HG03520 (cell line): ENCODE results near the gene OSBPL8.
"Not testable (repeated sequence)": the region's sequence is repeated elsewhere in the genome, so short reads cannot be mapped to it uniquely, and the experiment has no call there.

Source experiments
- ATAC-seq: cut with Tn5 transposase; IDR thresholded peaks from one replicate; pipeline ENCODE4 v1.9.1; 2021; ENCODE audit warnings: mild to moderate bottlenecking, moderate library complexity; ENCODE audit not compliant: unreplicated experiment

The OSBPL8 gene

DNA sequence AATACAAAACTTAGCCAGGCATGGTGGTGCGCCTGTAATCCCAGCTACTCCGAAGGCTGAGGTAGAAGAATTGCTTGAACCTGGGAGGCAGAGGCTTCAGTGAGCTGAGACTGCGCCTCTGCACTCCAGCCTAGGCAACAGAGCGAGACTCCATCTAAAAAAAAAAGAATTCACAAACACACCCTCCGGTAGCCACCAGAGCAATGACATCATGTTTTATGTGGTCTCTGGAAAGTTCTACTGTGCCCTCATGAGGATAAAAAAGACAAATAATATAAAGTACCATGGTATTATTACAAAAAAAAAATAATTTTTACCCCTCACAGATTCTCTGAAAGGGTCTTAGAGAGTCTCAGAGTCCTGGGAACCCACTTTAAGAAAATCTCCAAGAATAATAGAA, 81.5 kb downstream of the OSBPL8 start:
- no peak for ATAC-seq

DNA sequence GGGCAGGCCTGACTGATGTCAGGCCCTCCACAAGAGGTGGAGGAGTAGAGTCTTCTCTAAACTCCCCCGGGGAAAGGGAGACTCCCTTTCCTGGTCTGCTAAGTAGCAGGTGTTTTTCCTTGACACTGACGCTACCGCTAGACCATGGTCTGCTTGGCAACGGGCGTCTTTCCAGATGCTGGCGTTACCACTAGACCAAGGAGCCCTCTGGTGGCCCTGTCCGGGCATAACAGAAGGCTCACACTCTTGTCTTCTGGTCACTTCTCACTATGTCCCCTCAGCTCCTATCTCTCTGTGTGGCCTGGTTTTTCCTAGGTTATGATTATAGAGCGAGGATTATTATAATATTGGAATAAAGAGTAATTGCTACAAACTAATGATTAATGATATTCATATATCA, 86.7 kb downstream of the OSBPL8 start:
- ATAC-seq, result not testable (repeated sequence)

DNA sequence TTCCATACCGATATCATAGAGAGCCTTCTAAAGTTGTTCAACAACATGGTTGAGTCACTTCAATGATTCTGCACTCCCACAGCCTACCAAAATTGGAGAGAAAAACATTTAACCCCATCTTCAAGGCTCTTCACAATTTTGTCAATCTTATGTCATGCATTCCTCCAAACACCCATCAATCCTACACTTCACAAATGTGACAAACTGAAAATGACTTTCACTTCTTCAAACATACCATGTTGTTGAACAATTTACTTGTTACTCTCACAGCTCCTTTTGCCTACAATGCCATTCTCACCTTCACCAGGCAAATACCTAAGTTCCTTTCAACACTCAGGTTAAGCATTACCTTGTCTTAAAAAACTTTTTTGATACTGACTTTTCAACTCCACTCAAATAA, 88.0 kb downstream of the OSBPL8 start:
- ATAC-seq, result no peak

DNA sequence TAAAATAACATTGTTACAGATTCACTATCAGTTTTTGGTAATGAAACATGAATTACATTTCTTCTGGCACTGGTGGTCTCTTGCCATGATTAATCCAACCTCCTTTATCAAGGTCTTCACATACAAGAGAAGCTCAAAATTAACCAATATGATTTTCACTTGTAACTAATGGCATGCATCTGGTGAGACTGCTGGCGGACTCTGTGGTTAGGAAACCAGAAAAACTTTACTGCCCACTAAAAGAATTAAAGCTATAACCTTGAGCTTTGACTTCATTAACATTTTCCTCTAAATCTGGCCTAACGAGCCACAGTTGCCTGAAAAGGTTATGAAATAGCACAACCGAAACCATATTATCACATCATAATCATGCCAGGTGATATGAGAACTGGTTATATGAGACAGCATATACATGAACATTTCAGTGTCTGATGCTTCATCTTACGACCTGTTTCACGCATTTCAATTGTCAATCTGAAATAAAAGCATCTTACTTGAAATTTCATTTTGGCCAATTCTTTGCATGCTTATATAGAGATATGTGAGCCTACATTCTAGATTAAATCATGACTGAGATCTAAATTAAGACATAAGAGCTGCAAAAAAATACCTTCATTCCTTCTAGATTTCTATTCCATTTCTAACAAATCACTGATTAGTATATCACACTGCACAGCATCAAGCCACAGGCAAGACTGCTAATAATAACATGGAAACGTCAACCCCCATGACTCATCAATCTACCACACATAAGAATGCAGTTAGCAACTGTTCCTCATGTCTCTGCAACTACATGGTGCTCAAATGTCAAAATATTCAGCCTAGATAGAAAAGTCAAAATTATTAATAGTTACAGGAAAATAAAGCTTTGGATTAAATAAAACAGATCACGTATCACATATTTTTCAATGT, 89.3 kb downstream of the OSBPL8 start:
- ATAC-seq, result peak; percentile 84

DNA sequence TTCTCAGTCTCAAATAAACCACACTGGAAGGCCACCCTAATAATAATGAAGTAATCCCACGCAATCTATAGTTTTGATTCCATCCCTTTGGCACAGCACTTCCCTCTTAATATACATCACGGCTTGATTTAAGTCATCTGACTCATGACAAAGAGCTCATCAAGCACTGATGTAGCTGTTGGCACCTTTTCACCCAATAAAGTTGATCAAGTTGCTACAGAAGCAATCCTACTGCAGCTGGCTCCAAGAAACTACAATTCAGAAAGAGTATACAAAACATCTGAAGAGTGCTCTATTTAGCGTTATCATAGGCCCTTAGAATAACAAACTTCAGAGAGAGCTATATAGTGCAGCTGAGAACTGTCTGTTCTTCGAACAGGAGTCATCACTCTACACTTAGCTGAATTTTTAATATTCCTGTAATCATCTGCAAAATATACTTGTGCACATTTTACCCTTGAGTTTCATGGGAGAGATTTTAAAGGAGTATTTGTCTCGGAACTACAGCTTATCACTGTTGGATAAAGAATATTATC, 94.9 kb downstream of the OSBPL8 start:
- no peak for ATAC-seq

DNA sequence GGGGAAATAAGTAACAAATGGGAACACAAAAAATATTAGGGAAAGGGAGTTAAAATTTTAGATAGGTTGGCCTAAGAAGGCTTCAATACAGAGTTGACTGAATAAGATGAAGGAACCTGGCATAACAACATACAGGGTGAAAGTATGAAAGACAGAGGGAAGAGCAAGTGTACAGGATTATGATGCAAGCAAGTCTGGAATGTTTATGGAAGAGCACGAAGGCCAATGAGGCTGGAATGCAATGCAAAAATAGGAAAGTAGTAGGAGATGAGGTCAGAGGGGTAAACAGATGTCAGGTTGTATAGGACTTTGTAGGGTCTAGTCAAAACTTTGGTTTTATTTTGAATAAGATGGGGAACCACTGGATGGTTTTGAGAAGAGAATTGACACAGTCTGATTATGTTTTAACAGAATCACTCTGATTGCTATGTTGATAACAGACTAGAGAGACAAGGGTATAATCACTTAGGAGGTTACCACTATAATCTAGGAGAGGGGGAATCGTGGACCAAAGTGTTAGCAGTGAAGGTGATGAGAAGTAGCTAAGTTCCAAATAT, 96.8 kb downstream of the OSBPL8 start:
- no peak for ATAC-seq

DNA sequence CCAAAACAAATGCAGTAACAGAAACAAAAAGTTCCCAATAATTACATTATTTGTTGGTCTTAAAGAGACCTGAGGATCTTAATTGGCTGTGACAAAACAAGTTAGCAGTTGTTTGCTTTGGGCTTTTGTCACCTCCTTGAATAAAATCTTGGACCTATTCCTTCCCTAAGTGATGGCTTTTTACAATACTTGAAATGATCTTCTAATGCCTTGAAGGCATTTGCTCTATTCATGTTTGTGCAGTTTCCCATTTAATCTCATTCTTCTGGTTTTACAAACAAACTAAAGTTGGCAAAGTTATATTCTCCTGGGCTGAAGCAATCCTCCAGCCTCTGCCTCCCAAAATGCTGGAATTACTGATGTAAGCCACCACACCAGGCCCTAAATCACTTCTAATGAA, 98.8 kb downstream of the OSBPL8 start:
- no peak for ATAC-seq

DNA sequence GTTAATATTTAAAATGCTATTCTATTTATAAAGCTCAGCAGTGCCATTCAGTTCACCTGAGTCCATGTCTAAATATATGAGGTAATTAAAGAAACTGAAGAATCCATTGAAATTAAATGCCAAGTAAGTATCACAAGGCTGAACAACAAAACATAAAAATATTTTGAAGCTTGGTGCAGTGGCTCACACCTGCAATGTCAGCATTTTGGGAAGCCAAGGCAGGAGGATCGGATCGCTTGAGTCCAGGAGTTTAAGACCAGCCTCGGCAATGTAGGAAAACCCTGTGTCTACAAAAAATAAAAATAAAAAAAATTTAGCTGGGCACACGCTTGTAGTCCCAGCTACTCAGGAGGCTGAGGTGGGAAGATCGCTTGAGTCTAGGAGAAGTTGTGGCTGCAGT, 101.8 kb downstream of the OSBPL8 start:
- ATAC-seq, result no peak

DNA sequence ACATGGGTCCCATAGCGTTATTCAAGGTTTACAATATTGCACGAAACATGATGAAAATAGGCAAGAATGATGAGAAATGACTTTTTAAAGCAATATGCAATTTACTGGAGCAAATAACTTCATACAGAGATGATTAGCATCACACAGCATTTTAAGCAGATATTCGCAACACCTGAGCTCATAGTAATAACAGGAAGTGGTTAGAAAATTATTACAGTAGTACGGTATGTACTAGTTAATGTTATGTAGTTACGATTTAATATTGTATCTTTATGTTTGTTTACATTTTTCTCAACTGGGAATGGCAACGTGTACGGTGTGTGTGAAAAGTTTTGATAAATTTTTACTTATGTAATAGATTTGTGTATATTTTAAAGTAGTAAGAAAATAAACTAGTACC, 102.6 kb downstream of the OSBPL8 start:
- no peak for ATAC-seq

DNA sequence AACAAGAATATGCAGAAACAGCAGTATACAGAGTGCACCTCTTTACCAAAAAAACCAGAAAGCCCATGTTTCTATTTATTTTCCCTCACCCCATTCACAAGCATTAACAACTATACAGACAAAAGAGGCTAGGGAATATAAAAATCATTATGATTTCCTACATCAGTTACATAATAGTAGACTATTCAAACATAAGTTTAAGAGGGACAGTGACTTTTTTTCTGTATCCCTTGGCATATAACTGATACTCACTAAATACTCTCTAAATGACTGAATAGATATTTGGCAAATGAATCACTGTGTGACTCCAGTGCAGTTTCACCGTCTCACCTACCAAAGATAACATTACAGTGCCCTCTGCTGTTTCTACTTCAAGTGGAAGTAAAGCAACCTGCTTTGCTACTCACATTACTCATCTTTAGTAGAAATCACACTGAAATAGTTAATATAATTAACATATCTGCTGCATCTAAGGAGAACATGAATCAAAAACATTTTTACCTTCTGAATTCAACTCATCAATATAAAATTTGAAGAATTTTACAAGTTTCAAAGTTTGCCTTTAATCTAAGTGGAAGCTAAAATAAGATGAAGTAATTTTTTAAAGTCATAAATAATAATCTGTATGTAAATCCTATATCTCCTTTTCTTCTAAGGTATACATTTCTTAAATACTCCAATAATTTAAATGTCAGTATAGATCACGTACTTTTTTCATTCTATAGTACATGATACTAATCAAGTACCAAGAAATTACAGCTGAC, 103.8 kb downstream of the OSBPL8 start:
- peak; percentile 97 for ATAC-seq

DNA sequence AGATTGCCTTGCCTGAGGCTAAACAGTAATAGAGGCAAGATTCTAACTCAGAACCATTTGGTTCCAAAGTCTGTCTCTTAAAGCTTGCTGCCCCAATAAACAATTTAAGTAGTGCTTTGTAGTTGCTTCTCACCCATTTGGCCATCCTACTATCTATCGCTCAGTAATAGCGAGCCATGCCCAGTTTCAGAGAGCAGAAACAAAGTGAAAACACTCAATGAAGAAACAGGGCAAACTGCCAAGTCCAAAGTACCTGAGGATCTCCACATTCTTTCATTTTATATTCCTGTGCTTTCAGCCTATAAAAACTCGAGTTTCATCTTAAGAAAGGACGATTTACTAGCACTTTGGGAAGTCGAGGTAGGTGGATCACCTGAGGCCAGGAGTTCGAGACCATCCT, 108.0 kb downstream of the OSBPL8 start:
- no peak for ATAC-seq

DNA sequence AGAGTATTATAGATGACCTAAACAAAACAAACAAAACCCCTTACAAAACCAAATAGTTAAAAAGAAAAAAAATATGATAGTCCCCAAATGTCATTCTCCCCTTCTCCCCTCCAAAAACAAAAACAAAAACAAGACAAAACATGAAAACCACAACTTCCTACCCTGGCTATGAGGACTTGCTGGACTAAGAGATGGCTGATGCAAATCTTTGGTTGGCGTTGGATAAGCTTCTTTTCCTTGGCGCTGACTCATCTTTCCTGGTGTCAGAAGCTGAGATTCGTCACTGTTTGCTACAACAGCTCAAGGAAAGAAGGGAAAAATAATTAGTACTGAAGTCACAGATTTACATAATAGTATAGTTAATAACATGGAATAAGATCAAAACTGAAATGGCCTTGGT, 108.9 kb downstream of the OSBPL8 start:
- ATAC-seq, result no peak

DNA sequence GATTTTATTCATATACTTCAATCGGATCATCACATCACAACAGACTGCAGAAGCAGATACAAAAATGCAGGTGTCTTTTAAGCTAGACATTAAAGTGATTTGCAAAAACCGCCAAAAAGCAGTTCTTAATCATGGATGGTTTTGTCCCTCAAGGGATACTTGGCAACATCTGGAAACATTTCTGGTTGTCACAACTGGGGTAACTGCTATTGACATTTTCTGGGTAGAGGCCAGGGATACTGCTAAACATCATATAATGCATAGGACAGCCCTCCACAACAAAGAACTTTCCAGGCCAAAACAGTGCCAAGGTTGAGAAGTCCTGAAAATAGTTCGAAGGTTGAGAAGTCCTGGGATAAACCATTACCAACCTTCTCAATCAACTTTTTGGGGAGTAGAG, 109.6 kb downstream of the OSBPL8 start:
- ATAC-seq, result no peak

DNA sequence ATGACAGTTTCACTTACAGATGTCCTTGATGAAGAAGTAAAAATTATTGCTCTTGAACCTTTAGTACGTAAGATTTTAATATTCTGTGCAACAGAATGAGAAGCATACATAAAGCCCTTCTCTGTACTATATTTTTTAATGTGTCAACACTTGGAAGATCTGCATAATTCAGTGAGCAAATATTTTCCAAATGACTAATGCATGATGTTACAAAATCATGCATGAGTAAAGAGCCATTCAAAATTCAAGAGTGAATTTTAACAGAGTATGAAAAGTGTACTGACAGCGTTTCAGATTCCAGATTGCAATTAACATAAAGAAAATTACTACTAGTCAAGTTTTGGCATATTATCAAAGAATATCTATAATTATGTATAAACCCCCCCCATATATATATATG, 110.0 kb downstream of the OSBPL8 start:
- no peak for ATAC-seq

DNA sequence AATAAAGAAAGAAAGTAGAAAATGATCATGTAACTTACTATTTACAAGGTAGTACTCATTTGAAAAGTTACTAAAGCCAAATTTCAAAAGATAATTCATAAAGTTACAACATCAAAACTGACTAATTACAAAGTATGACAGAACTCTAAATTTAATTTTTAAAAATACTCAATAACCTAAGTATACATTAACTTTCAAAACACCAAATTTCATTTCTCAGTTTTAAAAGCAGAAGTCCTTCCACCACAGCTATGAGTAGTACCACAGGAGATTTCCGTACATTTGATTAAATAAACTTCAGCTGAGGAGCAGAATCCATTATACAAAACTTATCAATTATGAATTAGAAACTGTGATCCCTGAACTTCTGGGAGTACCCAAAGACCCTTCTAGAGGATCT, 110.6 kb downstream of the OSBPL8 start:
- no peak for ATAC-seq

DNA sequence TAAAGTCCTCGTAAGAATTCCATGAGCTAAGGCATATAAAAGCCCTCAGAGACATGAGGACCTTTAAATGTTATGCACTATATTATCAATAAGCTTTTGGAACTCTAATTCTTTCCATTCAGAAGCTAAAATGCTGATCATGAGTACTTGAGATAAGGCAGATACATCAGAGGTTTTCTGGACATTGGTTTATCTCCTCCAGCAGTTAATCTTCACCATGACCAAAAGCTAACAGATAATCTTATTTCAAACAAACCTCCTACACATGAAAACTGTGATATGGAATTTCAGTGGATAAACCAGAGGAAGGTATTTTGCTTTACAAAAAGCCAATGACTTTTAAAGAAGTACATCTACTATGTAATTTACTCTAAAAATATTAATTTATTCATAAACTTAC, 113.5 kb downstream of the OSBPL8 start:
- ATAC-seq, result no peak

DNA sequence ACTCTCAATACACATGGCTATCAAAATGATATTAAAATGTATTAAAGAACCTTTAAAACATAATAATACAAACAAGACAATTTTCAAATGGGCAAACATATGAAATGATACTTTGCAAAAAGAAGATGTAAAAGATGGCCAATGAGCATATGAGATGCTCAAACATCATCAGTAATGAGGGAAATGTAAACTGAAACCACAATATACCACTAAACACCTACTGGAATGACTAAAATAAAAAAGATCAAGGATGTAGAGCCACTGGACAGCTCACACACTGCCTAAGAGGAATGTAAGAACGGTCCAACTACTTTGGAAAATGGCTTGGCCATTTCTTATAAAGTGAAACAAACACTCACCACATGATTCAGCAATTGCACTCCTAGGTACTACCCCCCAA, 114.1 kb downstream of the OSBPL8 start:
- no peak for ATAC-seq

DNA sequence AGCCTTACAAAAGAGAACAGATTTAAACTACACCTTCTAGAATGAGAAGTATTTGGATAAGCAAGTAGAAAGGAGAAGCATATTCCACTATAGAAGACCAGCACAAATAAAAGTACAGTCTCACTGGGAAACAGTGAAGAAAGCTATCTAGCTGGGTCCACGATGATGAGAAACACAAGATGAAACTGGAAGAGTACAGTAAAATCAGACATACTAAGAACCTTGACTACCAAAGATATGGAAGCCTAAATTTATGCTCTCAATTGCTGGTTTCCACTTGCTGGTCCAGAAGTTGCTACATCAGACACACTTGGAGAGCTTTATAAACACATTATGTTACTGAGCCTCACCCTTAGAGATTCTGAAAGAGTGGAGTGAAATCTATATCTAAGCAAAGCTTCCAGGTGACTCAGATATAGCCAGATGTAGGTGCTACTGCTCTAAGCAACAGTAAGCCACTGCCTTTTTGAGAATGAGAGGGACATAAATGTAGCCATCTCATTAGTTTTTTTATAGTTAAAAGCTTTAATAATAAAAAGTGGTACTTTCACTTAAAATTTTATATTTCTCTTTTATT, 115.1 kb downstream of the OSBPL8 start:
- ATAC-seq, result no peak

DNA sequence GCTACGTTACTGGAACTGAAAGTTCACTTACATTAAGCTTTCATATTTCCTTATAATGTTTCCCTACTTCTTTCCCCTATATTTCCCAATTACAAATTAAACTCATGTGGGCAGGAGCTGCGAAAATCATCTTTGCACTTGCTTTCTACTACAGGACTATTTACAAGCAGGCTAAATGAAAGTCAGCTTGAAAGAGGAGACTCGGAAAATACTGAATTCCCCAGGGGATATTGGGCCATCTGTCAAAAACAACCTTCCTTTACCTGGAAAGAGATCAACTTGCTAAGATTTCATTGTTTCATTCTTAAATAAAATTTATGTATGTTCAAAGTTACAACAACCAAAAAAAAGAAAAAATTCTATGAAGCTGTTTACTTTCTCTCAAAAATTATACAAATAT, 118.6 kb downstream of the OSBPL8 start:
- no peak for ATAC-seq

DNA sequence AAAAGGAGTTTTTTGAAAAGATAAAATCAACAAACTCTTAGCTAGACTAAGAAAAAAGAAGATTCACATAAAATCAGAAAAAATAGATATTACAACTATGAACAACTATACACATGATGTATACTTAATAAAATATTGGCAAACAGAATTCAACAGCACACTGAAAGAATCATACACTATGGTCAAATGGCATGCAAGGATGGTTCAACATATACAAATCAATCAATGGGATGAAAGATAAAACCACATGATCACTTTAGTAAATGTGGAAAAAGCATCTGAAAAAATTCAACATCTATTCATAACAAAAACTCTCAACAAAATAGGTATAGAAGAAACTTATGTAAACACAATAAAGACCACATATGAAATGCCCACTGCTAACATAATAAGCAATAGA, 126.8 kb downstream of the OSBPL8 start:
- ATAC-seq, result no peak

DNA sequence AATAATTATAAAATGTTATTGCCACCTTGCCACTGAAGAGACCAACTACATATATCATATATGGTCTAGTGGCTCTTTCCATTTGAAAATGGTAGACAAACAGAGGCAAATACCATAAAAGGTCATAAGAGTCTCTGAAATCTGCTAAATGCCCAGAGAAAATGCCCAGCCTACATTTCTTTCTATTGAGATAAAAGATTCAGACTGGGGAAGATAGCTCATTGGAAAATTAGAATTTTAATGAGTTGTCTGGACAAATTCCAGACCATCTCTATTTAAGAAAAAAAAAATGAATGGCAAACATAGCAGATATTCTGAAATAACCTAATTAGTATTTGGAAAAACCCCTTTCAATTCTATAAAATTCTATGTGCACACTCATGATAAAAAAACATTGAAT, 131.5 kb downstream of the OSBPL8 start:
- no peak for ATAC-seq
